ENCODE results near the gene PTPRM. TPM values are rescaled to one million over a fixed set of nuclear protein-coding genes. Genes with fewer than 3 reads are reported as not detected.

Gene PTPRM
- total RNA-seq, 1 donor from 2014 or later, result 102 TPM

DNA sequence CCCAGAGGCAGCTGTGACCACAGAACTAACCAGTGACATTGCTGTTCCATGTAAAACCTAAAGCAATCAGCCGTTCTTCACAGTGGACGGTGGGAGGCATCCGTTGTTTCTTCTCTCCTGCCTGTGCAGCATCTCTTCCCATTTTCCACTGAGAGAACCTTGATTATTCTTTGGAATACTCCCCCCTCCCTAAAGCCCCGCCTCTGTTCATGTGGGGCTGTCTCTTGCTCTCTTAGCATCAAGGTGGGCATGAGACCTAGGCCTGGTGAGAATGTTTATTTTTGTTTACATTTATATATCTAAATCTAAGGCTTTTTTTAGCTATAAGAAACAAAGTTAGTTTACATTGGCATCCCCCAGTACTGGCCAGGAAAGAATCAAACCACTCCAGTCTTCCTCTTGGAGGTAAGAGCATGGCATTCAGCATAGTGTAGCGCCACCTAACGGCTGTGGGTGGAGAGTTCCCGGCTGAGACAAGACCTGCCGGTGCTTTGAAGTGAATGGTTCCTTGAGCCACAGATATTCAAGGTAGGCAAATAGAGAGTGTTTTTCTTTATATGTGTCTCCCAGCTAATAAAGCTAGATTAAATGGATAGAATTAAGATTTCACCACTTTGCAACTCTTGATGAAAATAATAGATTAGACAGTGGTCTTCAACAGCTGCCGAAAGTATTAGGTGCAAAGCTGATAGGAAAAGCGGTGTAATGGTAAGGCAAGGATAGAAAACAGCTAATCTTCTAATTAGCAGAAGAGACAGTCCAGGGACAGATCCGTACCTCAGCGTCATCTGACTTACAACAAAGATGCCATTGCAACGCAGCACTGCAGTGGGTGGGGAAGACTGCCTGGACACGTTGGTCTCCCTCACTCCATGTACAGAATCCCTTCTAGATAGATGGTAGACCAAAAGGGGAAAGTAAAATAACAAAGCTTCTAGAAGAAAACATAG, 822.5 kb downstream of the PTPRM start:
- FAIRE-seq (no peak), DNase-seq (ENCODE audit: low spot score in 2 of 2) (peak in 1 of 2 donors; percentile 55)

DNA sequence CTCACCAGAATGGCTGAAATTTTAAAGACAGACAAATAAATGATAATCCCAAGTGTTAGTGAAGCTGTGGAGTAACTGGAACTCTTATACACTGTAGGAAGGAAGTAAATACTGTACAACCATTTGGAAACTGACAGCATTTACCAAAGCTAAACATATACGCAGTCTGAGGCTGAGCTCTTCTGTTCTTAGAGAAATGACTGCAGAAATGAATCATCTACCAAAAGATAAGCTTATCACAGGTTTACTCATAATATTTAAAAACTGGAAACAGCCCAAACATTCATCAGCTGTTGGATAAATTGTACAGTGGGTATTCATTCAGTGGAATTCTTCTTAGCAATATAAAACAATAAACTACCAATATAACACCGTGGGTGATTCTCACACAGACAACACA, 824.0 kb downstream of the PTPRM start:
- FAIRE-seq, result no peak
- no peak for DNase-seq (ENCODE audit: low spot score in 2 of 2)

DNA sequence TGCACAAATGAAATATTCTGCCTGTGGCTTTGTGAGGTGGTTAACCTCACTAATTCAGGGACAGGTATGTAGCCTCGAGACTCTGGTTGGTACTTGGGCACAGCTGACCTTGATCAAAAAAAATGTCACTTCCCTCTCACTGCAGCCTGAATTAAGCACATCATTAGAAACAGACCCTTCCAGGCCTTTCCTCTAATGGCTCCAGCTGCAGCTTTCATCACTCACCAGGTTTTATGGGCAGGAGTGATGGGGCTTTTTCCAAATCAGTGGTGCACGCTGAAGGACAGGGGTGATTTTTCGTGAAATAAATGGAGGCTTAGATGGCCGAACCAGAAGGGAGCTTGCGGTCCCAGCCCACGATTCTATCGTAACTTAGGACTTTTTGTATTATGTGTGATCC, 829.1 kb downstream of the PTPRM start:
- DNase-seq (ENCODE audit: low spot score in 2 of 2), result no peak

DNA sequence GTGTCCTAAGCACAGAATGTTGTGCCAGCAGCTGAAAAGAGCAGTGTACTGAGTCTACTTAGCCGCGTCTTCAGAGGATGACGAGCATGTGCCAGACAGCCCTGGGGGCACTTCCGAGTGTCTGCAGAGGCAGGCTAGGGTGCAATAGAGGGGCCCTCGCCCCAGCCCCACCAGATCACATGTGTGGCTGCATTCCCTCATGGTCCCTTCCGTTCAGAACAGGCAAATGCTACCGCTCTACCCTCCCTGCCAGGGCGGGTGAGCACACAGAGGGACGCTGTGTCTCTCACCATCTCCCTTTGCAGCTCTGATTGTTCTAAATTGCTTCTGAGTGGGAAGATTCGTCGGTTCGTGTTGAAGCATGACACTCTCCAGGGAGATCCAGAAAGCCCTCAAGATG, 829.9 kb downstream of the PTPRM start:
- DNase-seq (ENCODE audit: low spot score in 2 of 2), result no peak
- no peak for FAIRE-seq

More for the DNA sequence above, 829.1 kb downstream of the PTPRM start:
- FAIRE-seq, result no peak

DNA sequence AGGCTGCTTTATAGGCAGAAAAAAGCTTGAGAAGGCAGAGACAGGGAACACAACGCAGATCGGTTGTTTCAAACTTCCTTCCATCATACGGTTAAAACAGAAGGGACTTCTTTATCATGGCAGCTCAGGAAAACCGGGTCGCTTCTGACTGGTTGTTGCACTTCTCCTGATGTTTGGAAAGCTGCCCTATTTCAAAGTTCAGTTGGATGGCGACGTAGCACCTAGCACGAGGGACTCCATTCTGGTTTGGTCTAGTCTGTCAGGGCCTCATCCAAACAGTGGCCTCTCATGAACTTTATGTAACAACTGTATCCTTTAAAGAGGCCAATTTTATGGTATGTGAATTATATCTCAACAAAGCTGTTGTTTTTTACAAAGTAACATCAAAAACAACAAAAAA, 832.0 kb downstream of the PTPRM start:
- DNase-seq (ENCODE audit: low spot score in 2 of 2) (no peak), FAIRE-seq (no peak)

DNA sequence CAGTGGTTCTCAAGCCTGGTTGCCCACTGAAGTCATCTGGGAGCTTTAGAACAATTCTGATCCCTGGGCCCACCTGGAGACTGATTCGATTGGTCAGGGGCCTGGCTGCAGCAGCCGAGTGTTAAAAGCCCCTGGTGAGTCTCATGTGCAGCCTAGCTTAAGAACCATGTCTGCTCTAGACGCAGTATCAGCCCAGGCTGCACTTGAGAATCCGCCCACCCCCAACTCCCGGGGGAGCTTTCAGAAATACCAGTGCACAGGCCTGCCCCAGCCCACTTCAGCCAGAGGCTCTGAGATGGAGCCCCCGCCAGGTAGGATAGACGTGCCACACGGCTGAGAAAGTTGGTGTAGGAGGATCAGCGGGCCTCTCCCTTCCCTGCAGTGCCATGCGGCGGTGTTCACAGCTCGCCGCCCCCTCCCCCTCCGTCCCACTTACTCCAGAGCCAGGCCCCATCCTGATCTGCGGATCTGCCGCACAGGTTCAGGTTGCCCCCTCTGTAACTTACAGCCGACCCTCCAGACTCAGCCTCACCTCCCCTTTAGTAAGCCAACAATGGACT, 833.2 kb downstream of the PTPRM start:
- FAIRE-seq, result no peak
- DNase-seq (ENCODE audit: low spot score in 2 of 2), result no peak

DNA sequence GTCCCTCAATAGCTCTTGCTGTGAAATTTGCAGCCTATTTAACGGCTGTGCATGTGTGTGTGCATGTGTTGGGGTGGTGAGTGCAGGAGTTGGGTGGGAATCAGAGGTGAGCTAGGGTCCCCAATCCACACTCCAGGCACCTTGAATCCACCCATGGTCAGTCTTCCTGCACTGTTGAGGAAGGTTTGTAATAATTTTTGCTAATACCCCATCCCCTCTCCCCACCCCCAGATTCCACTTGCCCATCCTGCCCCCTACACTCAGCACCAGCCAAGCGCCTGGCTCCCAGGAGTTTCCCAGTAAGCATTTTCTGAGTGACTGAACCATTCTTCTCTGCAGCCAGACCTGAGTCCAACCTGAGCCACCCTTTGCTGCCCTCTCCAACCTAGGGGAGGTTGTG, 833.7 kb downstream of the PTPRM start:
- DNase-seq (ENCODE audit: low spot score in 2 of 2) (no peak), FAIRE-seq (no peak)

DNA sequence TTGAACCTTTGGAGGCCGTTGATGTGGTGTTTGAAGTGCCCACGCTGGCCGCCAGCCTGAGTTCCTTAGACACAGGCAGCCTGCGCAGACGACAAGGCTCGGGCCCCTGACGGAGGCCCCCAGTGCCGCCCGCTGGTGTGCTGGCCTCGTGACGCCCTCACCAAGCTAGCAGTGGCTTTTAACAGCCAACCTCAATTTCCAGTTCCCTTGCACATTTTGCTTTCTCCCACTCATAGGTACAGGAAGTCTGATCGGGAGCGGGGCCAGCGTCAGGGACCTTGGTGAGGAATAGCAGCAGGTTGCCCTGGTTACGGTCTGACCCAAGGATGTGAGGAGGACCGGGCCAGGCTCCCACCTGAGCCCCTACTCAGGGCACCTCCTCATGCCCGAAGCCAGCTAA, 834.5 kb downstream of the PTPRM start:
- DNase-seq (ENCODE audit: low spot score in 2 of 2) (no peak), FAIRE-seq (no peak)

DNA sequence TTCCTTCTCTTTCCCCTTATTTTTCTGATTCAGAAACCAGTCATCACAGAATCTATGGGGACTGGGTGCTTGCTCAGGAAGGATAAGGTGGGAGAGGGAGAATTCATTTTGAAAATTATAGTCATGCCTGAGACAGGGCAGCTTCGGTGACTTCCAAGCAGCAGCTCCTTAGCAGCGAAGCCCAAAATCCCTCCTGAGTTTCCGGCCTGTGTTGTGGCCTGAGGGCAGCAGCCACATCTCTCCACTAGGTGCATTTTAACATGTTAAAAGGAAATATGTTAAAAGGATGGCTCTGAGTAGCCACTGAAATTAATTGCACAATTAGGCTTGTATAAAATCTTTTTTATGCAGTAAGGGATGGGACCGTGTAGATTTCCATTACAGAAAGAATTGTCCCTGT, 835.1 kb downstream of the PTPRM start:
- DNase-seq (ENCODE audit: low spot score in 2 of 2), result no peak
- FAIRE-seq, result no peak

DNA sequence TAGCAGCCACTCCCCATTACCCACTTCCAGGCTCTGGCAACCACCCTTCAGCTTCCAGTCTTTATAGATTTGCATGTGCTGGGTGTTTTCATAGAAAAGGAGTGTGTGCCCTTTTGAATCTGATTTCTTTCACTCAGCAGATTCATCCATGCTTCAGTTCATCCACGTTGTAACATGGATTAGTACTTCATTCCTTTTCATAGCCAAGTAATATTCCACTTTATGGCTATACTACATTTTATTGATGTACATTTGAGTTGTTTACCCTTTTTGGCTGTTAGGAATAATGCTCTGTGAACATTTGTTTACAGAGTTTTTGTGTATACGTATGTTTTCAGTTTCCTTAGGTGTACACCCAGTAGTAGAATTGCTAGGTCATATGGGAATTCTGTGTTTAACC, 836.6 kb downstream of the PTPRM start:
- DNase-seq (ENCODE audit: low spot score in 2 of 2), result no peak
- FAIRE-seq, result no peak

DNA sequence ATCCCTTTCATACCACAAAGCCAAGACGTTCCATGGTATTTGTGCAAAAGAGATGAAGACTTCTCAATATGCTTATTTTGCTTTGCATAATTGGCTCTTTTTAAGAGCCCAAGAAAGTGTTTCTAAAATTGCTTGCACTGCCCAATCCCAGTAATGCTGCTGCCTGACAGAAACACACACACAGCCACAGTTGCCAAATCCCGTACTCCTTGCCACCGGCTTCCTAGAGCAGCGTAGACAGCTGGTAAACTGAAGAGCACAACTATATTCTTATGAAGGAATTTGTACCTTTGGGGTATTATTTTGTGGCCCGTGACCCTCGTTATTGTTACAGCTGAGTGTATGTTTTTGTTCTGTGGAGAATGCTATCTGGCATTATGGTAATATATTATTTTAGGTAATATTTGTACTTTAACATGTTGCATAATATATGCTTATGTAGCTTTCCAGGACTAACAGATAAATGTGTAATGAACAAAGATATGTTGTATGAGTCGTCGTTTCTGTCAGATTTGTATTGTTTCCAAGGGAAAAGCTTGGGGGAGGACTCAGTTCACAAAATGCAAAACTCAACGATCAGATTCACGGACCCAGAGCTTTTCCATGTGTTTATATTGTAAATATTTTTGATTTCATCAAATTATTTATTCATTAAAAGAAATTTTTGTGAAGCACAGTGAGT, 839.2 kb downstream of the PTPRM start:
- no peak for DNase-seq (ENCODE audit: low spot score in 2 of 2)

DNA sequence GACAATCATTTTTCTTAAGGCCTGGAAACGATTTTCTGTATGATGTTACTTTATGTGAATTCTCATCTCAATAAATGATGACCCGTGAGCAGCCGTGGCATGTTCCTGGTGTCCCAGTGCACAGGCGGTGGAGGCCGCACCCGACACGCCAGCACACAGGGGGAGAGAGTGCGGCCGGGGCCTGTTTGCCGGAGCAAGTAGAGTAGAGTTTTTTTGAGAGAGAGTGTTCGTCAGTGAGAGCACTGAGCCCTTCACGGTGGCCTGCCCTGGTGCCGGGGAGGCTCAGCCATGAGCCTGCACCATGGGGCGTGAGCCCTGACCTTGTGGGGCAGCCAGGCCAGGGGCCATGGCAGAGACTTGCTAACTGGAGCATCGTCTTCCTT, 839.7 kb downstream of the PTPRM start:
- no peak for DNase-seq (ENCODE audit: low spot score in 2 of 2)

More for the DNA sequence above, 839.2 kb downstream of the PTPRM start:
- no peak for FAIRE-seq

DNA sequence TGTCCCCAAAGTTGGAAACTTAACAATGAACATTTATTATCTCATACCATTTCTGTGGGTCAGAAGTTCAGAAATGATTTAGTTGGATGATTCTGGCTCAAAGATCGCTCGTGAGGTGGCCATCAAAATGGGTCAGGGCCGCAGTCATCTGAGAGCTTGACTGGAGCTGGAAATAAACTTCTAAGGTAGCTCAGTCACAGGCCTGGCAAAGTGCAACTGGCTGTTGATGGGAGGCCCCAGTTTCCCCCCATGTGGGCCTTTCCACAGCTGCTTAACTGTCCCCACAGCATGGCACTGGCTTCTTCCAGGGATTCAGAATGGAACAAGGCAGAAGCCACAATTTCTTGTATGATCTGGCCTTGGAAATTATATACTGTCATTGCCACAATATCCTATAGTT, 842.0 kb downstream of the PTPRM start:
- DNase-seq (ENCODE audit: low spot score in 2 of 2) (no peak), FAIRE-seq (no peak)

More for the DNA sequence above, 839.7 kb downstream of the PTPRM start:
- no peak for FAIRE-seq

DNA sequence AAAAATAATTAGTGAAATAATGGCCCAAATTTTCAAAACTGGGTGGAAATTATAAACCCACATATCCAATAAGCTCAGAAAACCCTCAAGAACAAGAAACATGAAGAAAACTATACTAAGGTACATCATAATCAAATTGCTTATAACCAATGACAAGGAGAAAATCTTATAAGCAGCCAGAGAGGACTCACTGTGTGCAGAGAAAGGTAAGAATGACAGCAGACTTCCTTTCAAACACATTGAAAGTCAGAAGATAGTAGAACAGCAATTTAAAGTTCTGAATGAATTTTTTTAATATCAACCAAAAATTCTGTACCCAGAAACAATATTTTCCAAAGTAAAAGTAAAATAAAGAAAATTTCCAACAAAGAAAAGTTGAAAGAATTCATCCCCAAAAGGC, 844.4 kb downstream of the PTPRM start:
- DNase-seq (ENCODE audit: low spot score in 2 of 2) (no peak), FAIRE-seq (no peak)

DNA sequence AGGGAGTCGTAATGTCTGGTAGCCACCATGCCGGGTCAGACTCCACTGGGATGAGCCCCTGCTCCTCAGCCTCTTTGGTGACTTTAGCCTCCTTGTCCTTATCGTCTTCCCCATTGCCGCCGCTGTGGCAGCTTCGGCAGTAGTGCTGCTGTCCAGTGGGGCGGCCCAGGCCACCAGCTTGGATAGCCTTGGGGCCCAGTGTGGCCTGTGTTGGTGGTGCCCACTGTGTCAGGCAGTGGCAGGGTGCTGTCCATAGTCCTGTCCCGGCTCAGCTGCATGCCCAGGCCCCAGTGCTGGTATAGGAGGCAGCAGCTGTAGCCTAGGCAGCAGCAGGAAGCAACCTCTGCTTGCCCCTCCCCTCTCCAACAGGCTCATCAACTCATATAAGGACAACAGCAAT, 845.0 kb downstream of the PTPRM start:
- no peak for DNase-seq (ENCODE audit: low spot score in 2 of 2)
- no peak for FAIRE-seq

DNA sequence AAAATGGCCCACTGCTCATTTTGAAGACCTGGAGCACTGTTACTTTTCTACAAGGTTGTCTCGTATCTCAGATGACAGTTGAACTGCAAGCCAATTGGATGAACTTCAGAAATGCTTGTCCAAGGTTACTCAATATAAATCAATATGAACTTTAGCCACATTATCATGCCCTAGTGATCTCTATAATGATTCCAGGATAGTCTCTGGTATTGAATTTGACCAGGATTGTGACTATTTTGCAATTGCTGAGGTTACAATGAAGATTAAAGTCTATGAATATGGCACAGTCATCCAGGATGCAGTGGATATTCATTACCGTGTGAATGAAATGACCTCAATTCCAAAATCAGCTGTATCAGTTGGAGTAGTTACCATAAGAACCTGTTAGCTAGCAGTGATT, 846.1 kb downstream of the PTPRM start:
- DNase-seq (ENCODE audit: low spot score in 2 of 2) (no peak), FAIRE-seq (no peak)

DNA sequence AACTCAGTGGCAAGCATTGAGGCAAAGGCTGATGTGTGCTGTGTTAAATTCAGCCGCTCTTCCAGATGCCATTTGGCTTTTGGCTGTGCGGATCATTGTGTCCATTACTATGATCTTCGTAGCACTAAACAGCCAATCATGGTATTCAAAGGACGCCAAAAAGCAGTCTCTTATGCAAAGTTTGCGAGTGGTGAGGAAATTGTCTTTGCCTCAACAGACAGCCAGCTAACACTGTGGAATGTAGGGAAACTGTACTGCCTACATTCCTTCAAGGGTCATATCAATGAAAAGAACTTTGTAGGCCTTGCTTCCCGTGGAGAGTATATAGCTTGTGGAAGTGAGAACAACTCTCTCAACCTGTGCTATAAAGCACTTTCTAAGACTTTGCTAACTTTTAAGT, 846.6 kb downstream of the PTPRM start:
- FAIRE-seq (no peak), DNase-seq (ENCODE audit: low spot score in 2 of 2) (no peak)

DNA sequence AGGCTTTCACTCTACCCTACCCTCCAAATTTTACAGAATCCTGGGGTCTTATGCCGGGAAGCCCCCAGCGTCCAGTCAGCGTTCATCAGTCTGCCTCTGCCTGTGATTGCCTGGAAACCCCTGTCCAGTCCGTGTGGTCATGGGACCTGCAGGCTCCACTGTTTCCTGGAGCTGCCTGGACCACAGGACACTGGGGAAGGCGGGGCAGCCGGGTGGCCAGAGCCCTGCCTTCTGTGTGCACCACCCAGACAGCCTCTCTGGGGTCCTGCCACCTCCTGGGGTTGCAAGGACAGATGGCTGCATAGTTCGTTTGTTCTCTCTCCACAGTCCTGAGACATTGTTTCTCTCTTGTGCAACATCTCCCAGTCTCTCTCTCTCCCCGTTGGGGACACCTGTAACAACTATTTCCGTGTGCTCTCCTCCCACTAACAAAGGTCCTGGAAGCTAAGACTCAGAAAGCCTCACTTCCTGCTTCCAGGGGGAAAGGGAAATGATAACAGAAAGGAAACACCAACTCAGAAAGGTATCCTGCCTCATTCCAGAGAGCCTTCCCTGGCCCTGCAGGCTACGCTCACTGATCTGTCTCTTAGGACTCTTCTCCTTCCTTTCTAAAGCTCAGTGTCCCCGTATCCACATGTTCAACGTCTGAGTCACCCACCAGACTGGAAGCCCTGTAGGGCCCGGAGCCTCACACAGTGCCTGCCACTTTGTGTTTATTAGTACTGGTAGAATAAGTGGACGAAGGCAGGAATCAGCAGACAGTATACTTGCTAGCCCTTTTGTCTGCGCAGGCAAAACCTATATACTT, 849.3 kb downstream of the PTPRM start:
- no peak for DNase-seq (ENCODE audit: low spot score in 2 of 2)
- no peak for FAIRE-seq

DNA sequence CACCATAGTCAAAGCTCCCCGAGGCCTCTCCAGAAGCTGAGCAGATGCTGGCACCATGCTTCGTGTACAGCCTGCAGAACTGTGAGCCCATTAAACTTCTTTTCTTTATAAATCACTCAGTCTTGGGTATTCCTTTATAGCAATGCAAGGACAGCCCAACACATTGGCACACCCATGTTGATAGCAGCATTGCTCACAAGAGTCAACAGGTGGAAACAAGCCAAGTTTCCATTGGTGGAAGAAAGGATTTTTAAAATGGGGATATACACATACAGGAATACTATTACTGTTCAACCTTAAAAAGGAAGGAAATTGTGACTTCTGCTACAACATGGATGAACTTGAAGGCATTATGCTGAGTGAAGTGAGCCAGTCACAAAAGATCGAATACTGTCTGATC, 855.3 kb downstream of the PTPRM start:
- DNase-seq (ENCODE audit: low spot score in 2 of 2) (no peak), FAIRE-seq (no peak)

DNA sequence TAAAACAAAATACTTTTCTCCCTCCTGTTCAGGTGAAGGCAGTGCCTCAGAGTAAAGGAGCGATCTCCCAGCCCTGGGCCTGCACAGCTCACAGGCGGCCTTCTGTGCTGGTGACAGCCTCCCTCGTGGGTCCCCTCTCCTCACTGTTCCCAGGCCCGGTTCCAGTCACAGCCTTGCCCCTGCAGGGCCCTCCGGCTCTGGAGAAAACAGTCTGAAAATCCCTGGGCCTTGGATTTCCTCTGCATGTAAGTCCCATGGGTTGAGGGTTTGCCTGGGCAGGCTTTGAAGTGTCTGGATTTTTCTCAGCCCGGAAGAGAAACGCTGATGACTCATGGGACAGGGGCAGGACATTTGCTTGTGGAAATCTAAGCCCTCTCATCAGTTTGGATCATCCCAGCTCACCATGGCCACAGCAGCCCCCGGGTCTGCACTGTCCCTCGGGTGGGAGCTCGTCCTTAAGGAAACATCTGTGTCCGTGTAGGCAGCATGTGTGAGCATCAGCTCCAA, 856.0 kb downstream of the PTPRM start:
- DNase-seq (ENCODE audit: low spot score in 2 of 2) (no peak), FAIRE-seq (no peak)

DNA sequence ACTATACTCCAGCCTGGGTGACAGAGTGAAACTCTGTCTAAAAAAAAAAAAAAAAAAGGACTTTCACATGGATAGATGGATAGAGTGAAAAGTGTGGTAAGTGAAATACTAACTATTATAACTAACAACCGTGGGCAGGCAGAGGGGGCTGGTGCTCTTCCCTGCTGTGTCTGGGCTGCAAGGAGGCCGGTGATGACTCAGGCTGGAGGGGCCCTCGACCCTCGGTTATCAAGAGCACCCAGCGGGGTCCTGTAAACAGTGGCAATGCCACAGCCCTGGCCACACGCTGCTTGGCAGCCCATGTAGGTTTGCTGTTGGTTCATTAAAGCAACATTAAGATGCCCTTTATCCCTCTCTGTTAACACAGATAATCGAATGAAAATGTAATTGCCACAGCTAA, 857.4 kb downstream of the PTPRM start:
- DNase-seq (ENCODE audit: low spot score in 2 of 2) (no peak), FAIRE-seq (no peak)

Data from frontal cortex (tissue), 4 donors.